Loucy (cell line): ENCODE data around the gene BANP.
"Not testable (repeated sequence)": the region's sequence is repeated elsewhere in the genome, so short reads cannot be mapped to it uniquely, and the experiment has no call there.

Experiments
- EZH2phosphoT487 ChIP-seq: fragments of 200-600 bp; IDR thresholded peaks from 2 replicates; pipeline ENCODE4 v1.6.1; 2018; ENCODE audit warnings: antibody characterized with exemption, mild to moderate bottlenecking, moderate library complexity, borderline replicate concordance
- TF ChIP-seq, protein P1 (sequence below): fragments of 200-600 bp; sonication (generic); conservative IDR thresholded peaks from 2 replicates; pipeline ENCODE4 v1.5.1; 2014; ENCODE audit warnings: mild to moderate bottlenecking, antibody characterized with exemption, low read length

GRCh38 chr16:88033003-88033740, 81.9 kb downstream of the BANP start:
- TF ChIP-seq, protein P1, sequence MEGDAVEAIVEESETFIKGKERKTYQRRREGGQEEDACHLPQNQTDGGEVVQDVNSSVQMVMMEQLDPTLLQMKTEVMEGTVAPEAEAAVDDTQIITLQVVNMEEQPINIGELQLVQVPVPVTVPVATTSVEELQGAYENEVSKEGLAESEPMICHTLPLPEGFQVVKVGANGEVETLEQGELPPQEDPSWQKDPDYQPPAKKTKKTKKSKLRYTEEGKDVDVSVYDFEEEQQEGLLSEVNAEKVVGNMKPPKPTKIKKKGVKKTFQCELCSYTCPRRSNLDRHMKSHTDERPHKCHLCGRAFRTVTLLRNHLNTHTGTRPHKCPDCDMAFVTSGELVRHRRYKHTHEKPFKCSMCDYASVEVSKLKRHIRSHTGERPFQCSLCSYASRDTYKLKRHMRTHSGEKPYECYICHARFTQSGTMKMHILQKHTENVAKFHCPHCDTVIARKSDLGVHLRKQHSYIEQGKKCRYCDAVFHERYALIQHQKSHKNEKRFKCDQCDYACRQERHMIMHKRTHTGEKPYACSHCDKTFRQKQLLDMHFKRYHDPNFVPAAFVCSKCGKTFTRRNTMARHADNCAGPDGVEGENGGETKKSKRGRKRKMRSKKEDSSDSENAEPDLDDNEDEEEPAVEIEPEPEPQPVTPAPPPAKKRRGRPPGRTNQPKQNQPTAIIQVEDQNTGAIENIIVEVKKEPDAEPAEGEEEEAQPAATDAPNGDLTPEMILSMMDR = not testable (repeated sequence)
- TF ChIP-seq EZH2phosphoT487 = not testable (repeated sequence)
